ENCODE measurements around the gene SLC6A13. TPM values are rescaled to one million over a fixed set of nuclear protein-coding genes. Genes with fewer than 3 reads are reported as not detected.
"Not testable (repeated sequence)": the region's sequence is repeated elsewhere in the genome, so short reads cannot be mapped to it uniquely, and the experiment has no call there.

SLC6A13 gene
- polyA plus RNA-seq, 3 donors, result 44.2 to 60.0 (median 57.2) TPM

- no peak for DNase-seq
Observed at GRCh38 chr12:237026-237815, 25.4 kb downstream of the SLC6A13 start.

GRCh38 chr12:236445-236844, 26.2 kb downstream of the SLC6A13 start:
- no peak for DNase-seq

GRCh38 chr12:235967-236366, 26.7 kb downstream of the SLC6A13 start:
- not testable (repeated sequence) for DNase-seq

- DNase-seq, result no peak
Observed at GRCh38 chr12:234891-235415, 27.7 kb downstream of the SLC6A13 start.

- DNase-seq, result no peak
Observed at GRCh38 chr12:234019-234418, 28.6 kb downstream of the SLC6A13 start.

GRCh38 chr12:233615-233968, 29.0 kb downstream of the SLC6A13 start:
- no peak for DNase-seq

GRCh38 chr12:232731-233614, 29.7 kb downstream of the SLC6A13 start:
- peak; percentile 57 for DNase-seq

GRCh38 chr12:230925-231671, 31.5 kb downstream of the SLC6A13 start:
- no peak for DNase-seq

GRCh38 chr12:229441-230191, 33.0 kb downstream of the SLC6A13 start:
- DNase-seq, result no peak

GRCh38 chr12:228846-229200, 33.8 kb downstream of the SLC6A13 start:
- DNase-seq, result no peak

GRCh38 chr12:227923-228845, 34.5 kb downstream of the SLC6A13 start:
- no peak for DNase-seq

GRCh38 chr12:227286-227915, 35.2 kb downstream of the SLC6A13 start:
- DNase-seq, result no peak

- DNase-seq, result no peak
Observed at GRCh38 chr12:226401-226800, 36.2 kb downstream of the SLC6A13 start.

- no peak for DNase-seq
Observed at GRCh38 chr12:225012-225411, 37.6 kb downstream of the SLC6A13 start.

- no peak for DNase-seq
Observed at GRCh38 chr12:224330-224729, 38.3 kb downstream of the SLC6A13 start.

- DNase-seq, result no peak
Observed at GRCh38 chr12:223841-224240, 38.8 kb downstream of the SLC6A13 start.

GRCh38 chr12:221736-222135, 40.9 kb downstream of the SLC6A13 start:
- DNase-seq, result no peak

- DNase-seq, result no peak
Observed at GRCh38 chr12:220946-221550, 41.6 kb downstream of the SLC6A13 start.

- no peak for DNase-seq
Observed at GRCh38 chr12:220491-220890, 42.1 kb downstream of the SLC6A13 start.

Measured in renal pelvis (tissue), 4 donors.